Sigmoid colon (tissue), 4 donors: ENCODE measurements around the gene MYL7.

Source experiments
- CTCF ChIP-seq, 4 experiments: fragments of 450-650 bp in 3 of 4; fragments of 200-600 bp in 1 of 4; IDR thresholded peaks; one replicate each; pipeline ENCODE4 v1.5.1; 2016 to 2019; ENCODE audit warnings: antibody characterized with exemption in 4 of 4, mild to moderate bottlenecking in 3 of 4, moderate library complexity in 2 of 4
- POLR2AphosphoS5 ChIP-seq, 4 donors: sonication (generic); formaldehyde crosslinking; IDR thresholded peaks; one replicate each; pipeline ENCODE4 v1.6.1; 2017; ENCODE audit warnings: antibody characterized with exemption in 4 of 4

- no peak for TF ChIP-seq POLR2AphosphoS5 (IDR thresholded peaks at IDR 0.05)
- TF ChIP-seq CTCF (IDR thresholded peaks at IDR 0.05): no peak
Measured at GRCh38 chr7:44148166-44148565, 7.0 kb upstream of the MYL7 start.
